PC-3 (cell line): Measurements from ENCODE around the gene DSN1.

Source experiments
- EZH2 ChIP-seq: fragments of 300-600 bp; sonication (generic); IDR thresholded peaks from one replicate; pipeline ENCODE4 v1.6.1; 2017; ENCODE audit warnings: antibody characterized with exemption, mild to moderate bottlenecking, low read length; ENCODE audit not compliant: unreplicated experiment
- TF ChIP-seq, protein P1 (sequence below): fragments of 300-600 bp; sonication (generic); conservative IDR thresholded peaks from 2 replicates; pipeline ENCODE4 v1.5.1; 2017; ENCODE audit warnings: antibody characterized with exemption, low read depth, mild to moderate bottlenecking, low read length

DNA sequence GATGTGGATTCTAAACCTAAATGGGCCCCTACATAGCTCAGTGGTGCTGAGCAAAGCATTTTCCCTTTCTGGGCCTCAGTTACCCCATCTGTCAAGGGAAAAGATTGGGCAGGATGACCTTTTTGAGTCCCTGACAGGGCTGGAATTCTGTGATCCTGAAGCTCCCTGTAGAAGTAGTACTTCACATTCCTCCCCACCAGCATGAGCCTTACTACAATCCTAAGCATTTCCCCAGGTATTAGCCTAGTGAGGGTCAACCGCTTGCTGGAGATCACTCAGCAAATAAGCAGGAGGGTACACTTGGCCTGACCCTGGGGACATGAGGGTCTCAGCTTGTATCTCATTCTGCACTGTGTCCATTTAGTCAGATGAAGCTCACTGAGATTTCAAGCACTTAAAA, 41.1 kb downstream of the DSN1 start:
- TF ChIP-seq, protein P1, sequence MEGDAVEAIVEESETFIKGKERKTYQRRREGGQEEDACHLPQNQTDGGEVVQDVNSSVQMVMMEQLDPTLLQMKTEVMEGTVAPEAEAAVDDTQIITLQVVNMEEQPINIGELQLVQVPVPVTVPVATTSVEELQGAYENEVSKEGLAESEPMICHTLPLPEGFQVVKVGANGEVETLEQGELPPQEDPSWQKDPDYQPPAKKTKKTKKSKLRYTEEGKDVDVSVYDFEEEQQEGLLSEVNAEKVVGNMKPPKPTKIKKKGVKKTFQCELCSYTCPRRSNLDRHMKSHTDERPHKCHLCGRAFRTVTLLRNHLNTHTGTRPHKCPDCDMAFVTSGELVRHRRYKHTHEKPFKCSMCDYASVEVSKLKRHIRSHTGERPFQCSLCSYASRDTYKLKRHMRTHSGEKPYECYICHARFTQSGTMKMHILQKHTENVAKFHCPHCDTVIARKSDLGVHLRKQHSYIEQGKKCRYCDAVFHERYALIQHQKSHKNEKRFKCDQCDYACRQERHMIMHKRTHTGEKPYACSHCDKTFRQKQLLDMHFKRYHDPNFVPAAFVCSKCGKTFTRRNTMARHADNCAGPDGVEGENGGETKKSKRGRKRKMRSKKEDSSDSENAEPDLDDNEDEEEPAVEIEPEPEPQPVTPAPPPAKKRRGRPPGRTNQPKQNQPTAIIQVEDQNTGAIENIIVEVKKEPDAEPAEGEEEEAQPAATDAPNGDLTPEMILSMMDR: no peak
- no peak for TF ChIP-seq EZH2
